WTC11 (cell line): ENCODE measurements around the gene ZDHHC17.
"Not testable (repeated sequence)": the region's sequence is repeated elsewhere in the genome, so short reads cannot be mapped to it uniquely, and the experiment has no call there.

Experiments
- NFYB ChIP-seq: sonication (generic); formaldehyde crosslinking; conservative IDR thresholded peaks from 2 replicates; pipeline ENCODE4 v1.8.0; 2022; ENCODE audit warnings: low read depth, missing genetic modification reagents
- TF ChIP-seq, protein P1 (sequence below): fragments of 200-600 bp; IDR thresholded peaks from 2 replicates; pipeline ENCODE4 v1.8.0; 2022; ENCODE audit warnings: antibody characterized with exemption

DNA sequence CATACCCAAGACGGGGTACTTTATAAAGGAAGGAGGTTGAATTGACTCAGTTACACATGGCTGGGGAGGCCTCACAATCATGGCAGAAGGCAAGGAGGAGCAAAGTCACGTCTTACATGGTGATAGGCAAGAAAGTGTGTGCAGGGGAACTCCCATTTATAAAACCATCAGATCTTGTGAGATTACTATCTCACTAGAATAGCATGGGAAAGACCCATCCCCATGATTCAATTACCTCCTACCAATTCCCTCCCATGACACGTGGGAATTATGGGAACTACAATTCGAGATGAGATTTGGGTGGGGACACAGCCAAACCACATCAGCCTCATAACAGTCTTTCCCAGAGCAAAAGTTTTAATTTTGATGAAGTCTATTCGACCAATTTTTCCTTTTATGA lies 15.4 kb downstream of the ZDHHC17 start:
- TF ChIP-seq, protein P1, sequence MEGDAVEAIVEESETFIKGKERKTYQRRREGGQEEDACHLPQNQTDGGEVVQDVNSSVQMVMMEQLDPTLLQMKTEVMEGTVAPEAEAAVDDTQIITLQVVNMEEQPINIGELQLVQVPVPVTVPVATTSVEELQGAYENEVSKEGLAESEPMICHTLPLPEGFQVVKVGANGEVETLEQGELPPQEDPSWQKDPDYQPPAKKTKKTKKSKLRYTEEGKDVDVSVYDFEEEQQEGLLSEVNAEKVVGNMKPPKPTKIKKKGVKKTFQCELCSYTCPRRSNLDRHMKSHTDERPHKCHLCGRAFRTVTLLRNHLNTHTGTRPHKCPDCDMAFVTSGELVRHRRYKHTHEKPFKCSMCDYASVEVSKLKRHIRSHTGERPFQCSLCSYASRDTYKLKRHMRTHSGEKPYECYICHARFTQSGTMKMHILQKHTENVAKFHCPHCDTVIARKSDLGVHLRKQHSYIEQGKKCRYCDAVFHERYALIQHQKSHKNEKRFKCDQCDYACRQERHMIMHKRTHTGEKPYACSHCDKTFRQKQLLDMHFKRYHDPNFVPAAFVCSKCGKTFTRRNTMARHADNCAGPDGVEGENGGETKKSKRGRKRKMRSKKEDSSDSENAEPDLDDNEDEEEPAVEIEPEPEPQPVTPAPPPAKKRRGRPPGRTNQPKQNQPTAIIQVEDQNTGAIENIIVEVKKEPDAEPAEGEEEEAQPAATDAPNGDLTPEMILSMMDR = not testable (repeated sequence)
- TF ChIP-seq NFYB (CRISPR knock-in tag) = not testable (repeated sequence)
